C4-2B (cell line): ENCODE results near the gene ANGEL1.

Source experiments
- H3K27ac ChIP-seq: fragments of 450-650 bp; 2 replicates; pipeline ENCODE4 v1.5.1; 2017
- ZFX ChIP-seq: fragments of 450-650 bp; IDR thresholded peaks from 2 replicates; pipeline ENCODE4 v1.6.1; 2017
- TF ChIP-seq, protein P1 (sequence below): fragments of 450-650 bp; conservative IDR thresholded peaks from 2 replicates; pipeline ENCODE4 v1.5.1; 2017; ENCODE audit warnings: mild to moderate bottlenecking

Gene ANGEL1

DNA sequence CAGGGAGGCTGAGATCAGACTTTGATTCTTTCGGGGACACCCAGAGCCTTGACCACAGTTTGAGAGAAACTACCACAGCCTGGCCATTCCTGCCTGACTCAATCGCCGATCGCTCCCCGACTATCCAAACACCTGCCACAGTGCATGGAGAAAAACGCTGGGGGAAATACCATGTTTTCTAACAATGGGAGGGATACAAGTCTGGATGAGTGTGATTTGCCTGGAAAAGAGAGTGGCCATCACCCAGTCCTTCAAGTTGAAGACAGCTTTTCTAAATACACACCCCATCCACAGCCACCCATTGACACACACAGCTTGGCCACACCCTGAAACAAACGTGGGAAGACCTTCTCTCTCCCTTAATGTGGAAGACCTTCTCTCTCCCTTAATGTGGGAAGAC, 58.1 kb downstream of the ANGEL1 start:
- TF ChIP-seq ZFX, result no peak
- TF ChIP-seq, protein P1, sequence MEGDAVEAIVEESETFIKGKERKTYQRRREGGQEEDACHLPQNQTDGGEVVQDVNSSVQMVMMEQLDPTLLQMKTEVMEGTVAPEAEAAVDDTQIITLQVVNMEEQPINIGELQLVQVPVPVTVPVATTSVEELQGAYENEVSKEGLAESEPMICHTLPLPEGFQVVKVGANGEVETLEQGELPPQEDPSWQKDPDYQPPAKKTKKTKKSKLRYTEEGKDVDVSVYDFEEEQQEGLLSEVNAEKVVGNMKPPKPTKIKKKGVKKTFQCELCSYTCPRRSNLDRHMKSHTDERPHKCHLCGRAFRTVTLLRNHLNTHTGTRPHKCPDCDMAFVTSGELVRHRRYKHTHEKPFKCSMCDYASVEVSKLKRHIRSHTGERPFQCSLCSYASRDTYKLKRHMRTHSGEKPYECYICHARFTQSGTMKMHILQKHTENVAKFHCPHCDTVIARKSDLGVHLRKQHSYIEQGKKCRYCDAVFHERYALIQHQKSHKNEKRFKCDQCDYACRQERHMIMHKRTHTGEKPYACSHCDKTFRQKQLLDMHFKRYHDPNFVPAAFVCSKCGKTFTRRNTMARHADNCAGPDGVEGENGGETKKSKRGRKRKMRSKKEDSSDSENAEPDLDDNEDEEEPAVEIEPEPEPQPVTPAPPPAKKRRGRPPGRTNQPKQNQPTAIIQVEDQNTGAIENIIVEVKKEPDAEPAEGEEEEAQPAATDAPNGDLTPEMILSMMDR, result no peak
- no peak overlapping the region for H3K27ac ChIP-seq

DNA sequence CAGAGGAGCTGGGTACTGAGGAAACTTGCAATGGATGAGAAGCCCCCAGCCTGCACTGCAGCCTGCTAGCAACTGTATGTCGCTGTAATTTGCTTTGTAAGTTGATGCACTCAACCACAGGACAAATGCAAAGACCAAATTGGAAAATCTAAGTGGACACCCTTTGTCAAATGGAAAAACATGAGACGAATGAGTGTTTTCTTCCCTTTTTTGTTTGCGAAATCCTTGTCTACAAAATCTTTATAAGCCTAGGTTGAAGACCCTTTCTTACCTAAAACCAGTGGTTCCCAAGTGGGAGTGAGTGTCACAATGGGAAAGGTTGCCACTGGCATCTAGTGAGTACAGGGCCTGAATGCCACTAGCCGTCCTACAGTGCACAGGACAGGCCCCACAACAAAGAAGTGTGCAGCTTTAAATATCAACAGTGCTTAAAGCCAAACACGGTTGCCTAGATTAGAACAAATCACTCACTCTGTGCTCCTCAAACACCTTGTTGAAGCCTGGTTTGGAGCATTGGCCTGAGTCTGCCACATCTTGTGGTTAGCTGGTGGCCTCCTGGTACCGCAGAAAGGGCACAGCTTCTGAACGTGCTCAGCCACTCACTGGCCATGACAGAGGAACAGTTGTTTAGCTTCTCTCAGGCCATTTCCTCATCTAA, 59.0 kb downstream of the ANGEL1 start:
- H3K27ac ChIP-seq, result no peak overlapping the region
- TF ChIP-seq, protein P1, result no peak
- no peak for TF ChIP-seq ZFX

DNA sequence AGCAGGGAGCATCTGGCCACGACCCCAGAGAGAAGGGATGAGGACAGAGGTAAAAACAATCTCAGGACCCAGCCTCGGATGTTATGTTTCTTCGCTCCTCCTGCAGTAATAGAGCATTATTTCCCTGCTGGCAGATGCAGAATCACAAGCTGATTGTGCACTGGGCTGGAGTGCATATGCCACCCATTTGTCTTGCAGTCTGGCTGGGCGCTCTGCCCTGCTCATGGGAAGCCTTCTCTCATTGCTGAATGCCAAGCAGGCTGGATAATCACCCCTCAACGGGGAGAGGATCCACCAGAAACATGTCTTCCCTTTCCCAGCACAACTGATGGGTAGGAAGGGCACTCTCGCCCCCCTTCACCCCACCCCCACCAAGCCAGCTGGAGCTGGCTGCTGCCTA, 59.9 kb downstream of the ANGEL1 start:
- no peak for TF ChIP-seq ZFX
- TF ChIP-seq, protein P1, result no peak
- H3K27ac ChIP-seq, result no peak overlapping the region

- no peak for TF ChIP-seq ZFX
- TF ChIP-seq, protein P1, result no peak
Observed at GRCh38 chr14:76742966-76743365, 69.7 kb downstream of the ANGEL1 start.

GRCh38 chr14:76742185-76742584, 70.5 kb downstream of the ANGEL1 start:
- H3K27ac ChIP-seq, result no peak overlapping the region
- TF ChIP-seq, protein P1, result no peak
- no peak for TF ChIP-seq ZFX

More at GRCh38 chr14:76742966-76743365, 69.7 kb downstream of the ANGEL1 start:
- H3K27ac ChIP-seq, result no peak overlapping the region

DNA sequence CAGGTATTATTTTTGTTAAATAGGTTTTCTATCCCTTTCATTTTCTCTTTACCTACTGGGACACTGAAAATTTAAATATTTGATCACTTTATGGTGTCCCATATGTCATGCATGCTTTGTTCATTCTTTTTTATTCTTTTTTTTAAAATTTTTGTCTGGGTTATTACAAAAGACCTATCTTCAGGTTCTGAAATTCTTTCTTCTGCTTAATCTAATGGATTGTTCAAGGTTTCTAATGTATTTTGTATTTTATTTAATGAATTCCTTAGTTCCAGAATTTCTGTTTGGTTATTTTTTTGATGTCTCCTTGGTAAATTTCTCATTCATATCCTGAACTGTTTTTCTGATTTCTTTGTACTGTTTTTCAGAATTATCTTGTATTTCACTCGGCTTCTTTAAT, 71.6 kb downstream of the ANGEL1 start:
- TF ChIP-seq, protein P1, result no peak
- no peak for TF ChIP-seq ZFX
- no peak overlapping the region for H3K27ac ChIP-seq
